Measurements from ENCODE around the gene FRMD4A.

Gene FRMD4A

GRCh38 chr10:14261336-14261735 lies 69.4 kb downstream of the FRMD4A start:
- Histone ChIP-seq H3K9ac (ENCODE audit: low read depth, low read length) (no peak overlapping the region), H3K79me2 (ENCODE audit: insufficient read depth, low read length) (no peaks in the 10 kb centered on the region), H3K27ac (ENCODE audit: low read length) (no peak overlapping the region), H3K4me1 (ENCODE audit: insufficient read depth, low read length) (no peaks in the 10 kb centered on the region), H3K4me3 (ENCODE audit: low read depth in 1 of 2, low read length in 2 of 2) (no peak overlapping the region), H3K9me3 (ENCODE audit: insufficient read depth, low read length, severe bottlenecking) (no peaks in the 10 kb centered on the region), H3K27me3 (ENCODE audit: insufficient read depth, low read length, poor library complexity) (no peaks in the 10 kb centered on the region), H3K36me3 (ENCODE audit: insufficient read depth, low read length) (no peaks in the 10 kb centered on the region), H3K4me2 (ENCODE audit: insufficient read depth, low read length) (no peak overlapping the region), H2AFZ (ENCODE audit: low read depth, low read length) (no peak overlapping the region), H4K20me1 (ENCODE audit: insufficient read depth, low read length) (no peaks in the 10 kb centered on the region)
- TF ChIP-seq, protein P1, sequence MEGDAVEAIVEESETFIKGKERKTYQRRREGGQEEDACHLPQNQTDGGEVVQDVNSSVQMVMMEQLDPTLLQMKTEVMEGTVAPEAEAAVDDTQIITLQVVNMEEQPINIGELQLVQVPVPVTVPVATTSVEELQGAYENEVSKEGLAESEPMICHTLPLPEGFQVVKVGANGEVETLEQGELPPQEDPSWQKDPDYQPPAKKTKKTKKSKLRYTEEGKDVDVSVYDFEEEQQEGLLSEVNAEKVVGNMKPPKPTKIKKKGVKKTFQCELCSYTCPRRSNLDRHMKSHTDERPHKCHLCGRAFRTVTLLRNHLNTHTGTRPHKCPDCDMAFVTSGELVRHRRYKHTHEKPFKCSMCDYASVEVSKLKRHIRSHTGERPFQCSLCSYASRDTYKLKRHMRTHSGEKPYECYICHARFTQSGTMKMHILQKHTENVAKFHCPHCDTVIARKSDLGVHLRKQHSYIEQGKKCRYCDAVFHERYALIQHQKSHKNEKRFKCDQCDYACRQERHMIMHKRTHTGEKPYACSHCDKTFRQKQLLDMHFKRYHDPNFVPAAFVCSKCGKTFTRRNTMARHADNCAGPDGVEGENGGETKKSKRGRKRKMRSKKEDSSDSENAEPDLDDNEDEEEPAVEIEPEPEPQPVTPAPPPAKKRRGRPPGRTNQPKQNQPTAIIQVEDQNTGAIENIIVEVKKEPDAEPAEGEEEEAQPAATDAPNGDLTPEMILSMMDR (IDR thresholded peaks at IDR 0.05; ENCODE audit: borderline replicate concordance, extremely low read depth, low read length, poor library complexity, severe bottlenecking), result no peak
- no peak for TF ChIP-seq EZH2 (IDR thresholded peaks at IDR 0.05; ENCODE audit: borderline replicate concordance, low read depth, low read length, severe bottlenecking)
- DNase-seq (no peak), ATAC-seq (ENCODE audit: insufficient read depth, low read depth) (no peak)

DNA sequence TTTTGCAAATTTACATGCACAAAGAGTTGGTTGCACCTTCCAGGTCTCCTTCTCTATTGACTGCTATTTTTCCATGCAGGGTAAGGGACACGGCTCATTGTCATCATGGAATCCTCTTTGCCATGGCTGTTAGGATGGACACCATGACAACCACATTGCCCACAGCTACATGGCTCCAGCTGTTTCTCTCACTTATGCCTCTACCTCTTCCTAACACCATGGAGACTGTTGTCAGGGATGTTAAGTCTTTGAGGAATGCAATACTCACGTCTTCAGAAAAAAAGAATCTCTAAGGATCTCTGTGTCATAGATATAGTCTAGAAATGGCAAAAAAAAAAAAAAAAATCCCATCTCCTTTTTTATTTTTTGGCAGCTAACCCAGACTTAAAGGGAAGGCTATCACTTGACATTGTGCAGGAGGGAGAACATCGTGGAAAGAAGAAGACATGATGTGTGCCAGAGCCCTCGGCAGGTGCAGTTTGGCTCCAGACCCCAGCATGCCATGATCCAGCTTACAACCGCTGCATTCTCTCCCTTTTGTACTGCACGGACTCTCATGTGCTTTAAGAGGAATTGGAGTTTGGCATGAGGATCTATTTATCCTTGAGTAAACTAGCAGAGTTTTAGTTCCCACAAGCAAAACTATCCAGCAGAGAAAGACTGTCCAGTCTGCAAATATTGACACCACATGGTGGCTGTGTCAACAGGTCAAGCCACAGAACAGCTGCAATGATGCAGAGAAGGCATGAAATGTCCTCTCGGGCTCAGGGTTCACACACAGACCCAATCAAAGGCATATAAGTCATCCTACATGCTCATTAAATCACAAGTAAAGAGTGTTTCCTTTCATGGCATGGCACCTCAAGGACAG lies 70.8 kb downstream of the FRMD4A start:
- Histone ChIP-seq H3K36me3 (ENCODE audit: insufficient read depth, low read length) (no peaks in the 10 kb centered on the region), H3K27ac (ENCODE audit: low read length) (no peak overlapping the region), H3K4me3 (ENCODE audit: low read depth in 1 of 2, low read length in 2 of 2) (no peak overlapping the region), H3K4me1 (ENCODE audit: insufficient read depth, low read length) (no peaks in the 10 kb centered on the region), H3K4me2 (ENCODE audit: insufficient read depth, low read length) (no peak overlapping the region), H3K9ac (ENCODE audit: low read depth, low read length) (no peak overlapping the region), H3K79me2 (ENCODE audit: insufficient read depth, low read length) (no peaks in the 10 kb centered on the region), H3K9me3 (ENCODE audit: insufficient read depth, low read length, severe bottlenecking) (no peaks in the 10 kb centered on the region), H4K20me1 (ENCODE audit: insufficient read depth, low read length) (no peaks in the 10 kb centered on the region), H3K27me3 (ENCODE audit: insufficient read depth, low read length, poor library complexity) (no peaks in the 10 kb centered on the region), H2AFZ (ENCODE audit: low read depth, low read length) (no peak overlapping the region)
- ATAC-seq (ENCODE audit: insufficient read depth, low read depth) (no peak), DNase-seq (no peak)
- TF ChIP-seq, protein P1 (IDR thresholded peaks at IDR 0.05; ENCODE audit: borderline replicate concordance, extremely low read depth, low read length, poor library complexity, severe bottlenecking), result no peak
- no peak for TF ChIP-seq EZH2 (IDR thresholded peaks at IDR 0.05; ENCODE audit: borderline replicate concordance, low read depth, low read length, severe bottlenecking)

- Histone ChIP-seq H3K27ac (ENCODE audit: low read length) (no peak overlapping the region), H3K79me2 (ENCODE audit: insufficient read depth, low read length) (no peaks in the 10 kb centered on the region), H2AFZ (ENCODE audit: low read depth, low read length) (no peak overlapping the region), H4K20me1 (ENCODE audit: insufficient read depth, low read length) (no peaks in the 10 kb centered on the region), H3K27me3 (ENCODE audit: insufficient read depth, low read length, poor library complexity) (no peaks in the 10 kb centered on the region), H3K4me1 (ENCODE audit: insufficient read depth, low read length) (no peaks in the 10 kb centered on the region), H3K4me2 (ENCODE audit: insufficient read depth, low read length) (no peak overlapping the region), H3K36me3 (ENCODE audit: insufficient read depth, low read length) (no peaks in the 10 kb centered on the region), H3K9me3 (ENCODE audit: insufficient read depth, low read length, severe bottlenecking) (no peaks in the 10 kb centered on the region), H3K9ac (ENCODE audit: low read depth, low read length) (no peak overlapping the region), H3K4me3 (ENCODE audit: low read depth in 1 of 2, low read length in 2 of 2) (no peak overlapping the region)
- ATAC-seq (ENCODE audit: insufficient read depth, low read depth), result no peak
- DNase-seq, result no peak
- TF ChIP-seq, protein P1 (IDR thresholded peaks at IDR 0.05; ENCODE audit: borderline replicate concordance, extremely low read depth, low read length, poor library complexity, severe bottlenecking), result no peak
- TF ChIP-seq EZH2 (IDR thresholded peaks at IDR 0.05; ENCODE audit: borderline replicate concordance, low read depth, low read length, severe bottlenecking), result no peak
Measured at GRCh38 chr10:14254368-14254767, 76.4 kb downstream of the FRMD4A start.
